Panc1 (cell line): Measurements from ENCODE around the gene GCNA.
"Not testable (repeated sequence)": the region's sequence is repeated elsewhere in the genome, so short reads cannot be mapped to it uniquely, and the experiment has no call there.

Experiments used
- TF ChIP-seq, protein P1 (sequence below): fragments of 450-650 bp; IDR thresholded peaks from 2 replicates; pipeline ENCODE4 v1.5.1; 2017; ENCODE audit warnings: mild to moderate bottlenecking
- TF ChIP-seq, protein P2 (sequence below), 2 experiments: IDR thresholded peaks; 2 replicates each; pipeline ENCODE4 v1.6.1; 2011 to 2012; ENCODE audit warnings: low read depth in 2 of 2, control low read depth in 1 of 2, low read length in 1 of 2, mild to moderate bottlenecking in 1 of 2, moderate library complexity in 1 of 2; ENCODE audit not compliant: insufficient read depth in 1 of 2

DNA sequence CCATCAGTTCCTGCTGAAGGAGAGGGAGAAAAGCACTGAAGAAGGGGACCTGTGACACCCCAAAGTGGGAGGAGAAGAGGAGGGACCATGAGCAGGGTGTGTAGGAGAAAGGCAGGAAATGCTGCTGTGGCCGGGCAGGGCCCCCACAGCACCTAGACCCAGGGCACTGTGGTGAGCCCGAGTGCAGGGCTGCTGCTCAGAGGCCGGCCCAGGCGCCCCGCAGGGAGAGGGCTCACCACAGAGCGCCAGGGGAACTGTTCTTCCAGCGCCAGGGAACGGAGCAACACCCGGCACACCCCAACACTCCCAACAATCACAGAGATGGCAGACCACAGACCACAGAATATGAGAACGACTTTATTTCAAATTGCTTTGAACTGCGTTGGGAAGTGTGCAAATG lies 84.4 kb downstream of the GCNA start:
- TF ChIP-seq, protein P1, sequence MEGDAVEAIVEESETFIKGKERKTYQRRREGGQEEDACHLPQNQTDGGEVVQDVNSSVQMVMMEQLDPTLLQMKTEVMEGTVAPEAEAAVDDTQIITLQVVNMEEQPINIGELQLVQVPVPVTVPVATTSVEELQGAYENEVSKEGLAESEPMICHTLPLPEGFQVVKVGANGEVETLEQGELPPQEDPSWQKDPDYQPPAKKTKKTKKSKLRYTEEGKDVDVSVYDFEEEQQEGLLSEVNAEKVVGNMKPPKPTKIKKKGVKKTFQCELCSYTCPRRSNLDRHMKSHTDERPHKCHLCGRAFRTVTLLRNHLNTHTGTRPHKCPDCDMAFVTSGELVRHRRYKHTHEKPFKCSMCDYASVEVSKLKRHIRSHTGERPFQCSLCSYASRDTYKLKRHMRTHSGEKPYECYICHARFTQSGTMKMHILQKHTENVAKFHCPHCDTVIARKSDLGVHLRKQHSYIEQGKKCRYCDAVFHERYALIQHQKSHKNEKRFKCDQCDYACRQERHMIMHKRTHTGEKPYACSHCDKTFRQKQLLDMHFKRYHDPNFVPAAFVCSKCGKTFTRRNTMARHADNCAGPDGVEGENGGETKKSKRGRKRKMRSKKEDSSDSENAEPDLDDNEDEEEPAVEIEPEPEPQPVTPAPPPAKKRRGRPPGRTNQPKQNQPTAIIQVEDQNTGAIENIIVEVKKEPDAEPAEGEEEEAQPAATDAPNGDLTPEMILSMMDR, result not testable (repeated sequence)
- TF ChIP-seq, protein P2, sequence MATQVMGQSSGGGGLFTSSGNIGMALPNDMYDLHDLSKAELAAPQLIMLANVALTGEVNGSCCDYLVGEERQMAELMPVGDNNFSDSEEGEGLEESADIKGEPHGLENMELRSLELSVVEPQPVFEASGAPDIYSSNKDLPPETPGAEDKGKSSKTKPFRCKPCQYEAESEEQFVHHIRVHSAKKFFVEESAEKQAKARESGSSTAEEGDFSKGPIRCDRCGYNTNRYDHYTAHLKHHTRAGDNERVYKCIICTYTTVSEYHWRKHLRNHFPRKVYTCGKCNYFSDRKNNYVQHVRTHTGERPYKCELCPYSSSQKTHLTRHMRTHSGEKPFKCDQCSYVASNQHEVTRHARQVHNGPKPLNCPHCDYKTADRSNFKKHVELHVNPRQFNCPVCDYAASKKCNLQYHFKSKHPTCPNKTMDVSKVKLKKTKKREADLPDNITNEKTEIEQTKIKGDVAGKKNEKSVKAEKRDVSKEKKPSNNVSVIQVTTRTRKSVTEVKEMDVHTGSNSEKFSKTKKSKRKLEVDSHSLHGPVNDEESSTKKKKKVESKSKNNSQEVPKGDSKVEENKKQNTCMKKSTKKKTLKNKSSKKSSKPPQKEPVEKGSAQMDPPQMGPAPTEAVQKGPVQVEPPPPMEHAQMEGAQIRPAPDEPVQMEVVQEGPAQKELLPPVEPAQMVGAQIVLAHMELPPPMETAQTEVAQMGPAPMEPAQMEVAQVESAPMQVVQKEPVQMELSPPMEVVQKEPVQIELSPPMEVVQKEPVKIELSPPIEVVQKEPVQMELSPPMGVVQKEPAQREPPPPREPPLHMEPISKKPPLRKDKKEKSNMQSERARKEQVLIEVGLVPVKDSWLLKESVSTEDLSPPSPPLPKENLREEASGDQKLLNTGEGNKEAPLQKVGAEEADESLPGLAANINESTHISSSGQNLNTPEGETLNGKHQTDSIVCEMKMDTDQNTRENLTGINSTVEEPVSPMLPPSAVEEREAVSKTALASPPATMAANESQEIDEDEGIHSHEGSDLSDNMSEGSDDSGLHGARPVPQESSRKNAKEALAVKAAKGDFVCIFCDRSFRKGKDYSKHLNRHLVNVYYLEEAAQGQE (IDR thresholded peaks at IDR 0.05; ENCODE audit: insufficient read depth in 1 of 2, low read depth in 2 of 2, low read length in 1 of 2), result not testable (repeated sequence)
